Right lung (tissue), 5 donors: ENCODE data around the gene CD55. TPM values are rescaled to one million over a fixed set of nuclear protein-coding genes. Genes with fewer than 3 reads are reported as not detected.
"Not testable (repeated sequence)": the region's sequence is repeated elsewhere in the genome, so short reads cannot be mapped to it uniquely, and the experiment has no call there.

Source experiments
- DNase-seq, 2 donors: peaks; one replicate each; pipeline ENCODE4 v3.0.0-alpha.2; 2013
- polyA plus RNA-seq, 5 donors: library from polyadenylated mRNA; unstranded; fragments of 120-200 nt; gene quantifications; one replicate each; pipeline versions ENCODE4 v1.2.1 to v1.2.3, GENCODE V29; 2013; ENCODE audit warnings: inconsistent platforms in 1 of 5, low replicate concordance in 1 of 5; ENCODE audit not compliant: insufficient read length in 5 of 5, insufficient read depth in 1 of 5

Gene CD55
- polyA plus RNA-seq, 5 donors: 49.4 to 96.5 (median 63.6) TPM

DNA sequence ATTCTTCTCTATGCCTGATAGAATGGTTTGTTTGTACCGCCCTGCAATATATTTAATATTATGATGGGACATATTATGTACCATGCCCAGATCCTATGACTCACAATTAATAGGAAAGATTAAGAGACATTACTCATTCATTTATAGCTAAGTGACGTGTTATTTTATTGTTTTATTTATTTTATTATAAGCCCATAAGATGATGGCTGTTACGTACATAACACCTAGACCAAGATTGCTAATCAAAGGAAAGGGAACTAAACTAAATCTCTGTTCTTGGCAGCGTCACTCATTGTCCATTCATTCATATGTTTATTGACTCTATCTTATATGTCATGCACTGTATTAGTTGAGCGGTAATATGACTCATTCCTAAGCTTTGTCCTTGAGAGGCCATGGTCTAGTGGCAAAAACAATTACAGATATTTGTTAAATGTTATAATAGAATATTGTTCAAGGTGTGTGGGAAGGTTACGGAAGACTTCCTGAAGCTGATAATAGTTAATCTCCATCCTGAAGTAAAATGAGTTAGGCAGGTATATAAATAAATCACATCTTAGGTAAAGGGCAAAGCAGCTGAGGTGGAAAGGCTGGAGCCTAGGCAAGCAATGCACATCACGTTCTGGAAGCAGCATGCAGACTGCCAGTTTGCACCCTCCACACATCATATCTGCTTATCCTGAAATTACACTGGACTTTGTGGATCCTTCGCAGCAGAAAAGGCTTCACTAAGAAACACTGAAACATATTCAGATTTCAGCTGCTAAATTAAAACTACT, 16.6 kb upstream of the CD55 start:
- DNase-seq: no peak

DNA sequence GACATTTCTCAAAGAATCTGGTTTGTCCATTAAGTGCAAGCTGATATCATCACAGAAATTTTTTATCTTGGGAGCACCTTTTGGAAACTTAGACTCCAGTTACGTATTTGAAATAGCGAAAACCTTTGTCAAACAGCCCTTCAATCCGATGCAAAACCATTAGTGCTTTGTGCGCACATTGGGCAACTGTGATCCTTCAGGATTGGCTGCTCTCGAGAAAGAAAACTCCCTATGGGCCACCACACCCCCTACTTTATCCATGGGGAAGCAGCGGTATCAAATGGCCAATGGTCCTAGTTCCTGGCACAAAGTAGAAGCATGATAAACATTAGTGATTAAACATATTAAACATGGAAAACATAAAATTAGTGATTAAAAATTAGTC, 16.0 kb upstream of the CD55 start:
- DNase-seq: no peak

DNA sequence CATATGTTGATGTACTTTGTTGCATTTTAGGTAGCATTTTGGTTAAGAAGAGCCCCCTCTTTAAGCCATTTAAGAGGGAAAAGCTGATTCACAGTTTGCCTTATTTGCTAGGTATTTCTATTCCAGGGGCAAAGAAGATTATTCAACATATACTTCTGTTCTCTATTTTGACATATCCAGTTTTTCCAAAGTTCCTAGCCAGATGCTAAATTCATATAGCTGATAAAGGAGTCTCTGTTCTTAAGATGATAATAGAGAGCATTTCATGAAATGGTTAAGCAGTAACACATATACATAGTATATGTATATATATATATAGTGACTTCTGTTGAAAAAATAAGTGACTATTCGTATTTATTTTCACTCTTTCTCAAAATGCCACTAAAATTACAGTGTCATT, 15.5 kb upstream of the CD55 start:
- DNase-seq: no peak

DNA sequence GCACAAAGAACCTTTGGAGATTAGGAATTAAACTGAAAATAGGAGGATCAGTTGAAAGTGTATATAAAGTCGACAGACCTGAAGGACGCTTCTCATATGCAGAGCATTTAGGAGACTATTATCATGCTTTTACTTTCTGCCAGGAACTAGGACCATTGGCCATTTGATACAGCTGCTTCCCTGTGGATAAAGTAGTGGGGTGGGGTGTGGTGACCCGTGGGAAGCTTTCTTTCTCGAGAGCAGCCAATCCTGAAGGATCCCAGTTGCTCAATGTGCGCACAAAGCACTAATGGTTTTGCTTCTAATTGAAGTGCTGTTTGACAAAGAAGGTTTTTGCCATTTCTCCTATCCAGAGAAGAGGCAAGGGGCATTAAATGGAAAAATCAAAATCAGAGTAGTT, 14.9 kb upstream of the CD55 start:
- no peak for DNase-seq

DNA sequence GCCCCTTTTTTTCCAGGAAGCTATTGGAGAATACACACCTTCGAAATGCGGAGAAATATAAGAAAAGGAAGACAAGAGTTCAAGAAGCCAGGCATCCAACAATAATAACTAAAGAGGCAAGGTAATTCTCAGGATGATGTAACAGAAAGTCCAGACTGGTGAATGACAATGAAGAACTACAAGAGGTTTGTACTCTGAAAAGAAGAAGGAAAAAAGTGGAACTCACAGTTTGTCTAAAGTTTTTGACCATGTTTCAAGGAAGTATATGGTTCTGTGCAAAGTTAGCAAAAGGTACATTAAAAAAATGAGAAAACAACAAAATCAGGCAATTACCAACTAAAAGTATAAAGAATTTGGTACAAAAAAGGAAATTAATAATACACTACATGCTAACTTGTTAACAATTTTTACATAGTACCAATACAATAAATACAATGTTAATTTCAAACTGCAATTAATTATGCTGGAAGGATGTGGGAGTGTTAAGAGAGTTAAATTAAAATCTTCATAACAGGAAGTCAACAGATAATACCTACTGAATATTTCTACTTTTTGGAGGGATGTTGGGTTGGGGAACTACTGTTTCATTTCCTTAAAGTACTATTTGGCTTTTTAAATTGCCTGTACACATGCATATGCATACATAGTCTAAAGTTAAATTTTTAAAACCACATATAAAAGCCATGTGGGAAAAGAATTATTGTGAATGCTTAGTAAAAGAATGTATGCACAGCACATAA, 12.9 kb upstream of the CD55 start:
- DNase-seq: no peak

DNA sequence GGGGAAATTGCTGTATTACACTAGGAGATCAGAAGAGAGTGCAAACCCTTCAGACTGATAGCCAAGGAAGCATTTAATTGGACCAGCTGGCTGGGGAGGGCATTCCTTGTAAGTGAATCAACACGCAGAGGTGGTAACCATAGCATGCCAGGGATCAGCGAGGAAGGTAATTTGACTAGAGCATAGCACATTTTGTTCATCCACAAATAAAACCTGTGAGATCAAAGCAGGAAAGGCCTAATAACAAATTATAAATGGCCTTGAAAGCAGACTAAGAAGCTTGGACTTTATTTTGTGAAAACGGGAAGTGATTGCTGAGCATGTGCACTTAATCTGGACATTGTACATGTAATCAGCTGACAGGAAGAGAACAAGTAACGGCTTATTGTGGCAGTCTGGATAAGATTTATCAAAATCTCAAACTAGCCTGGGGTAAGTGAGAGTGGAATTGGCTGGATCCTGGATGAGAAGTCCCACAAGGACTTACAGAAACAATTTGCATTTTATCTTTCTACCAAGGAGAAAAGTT, 11.7 kb upstream of the CD55 start:
- DNase-seq: no peak

DNA sequence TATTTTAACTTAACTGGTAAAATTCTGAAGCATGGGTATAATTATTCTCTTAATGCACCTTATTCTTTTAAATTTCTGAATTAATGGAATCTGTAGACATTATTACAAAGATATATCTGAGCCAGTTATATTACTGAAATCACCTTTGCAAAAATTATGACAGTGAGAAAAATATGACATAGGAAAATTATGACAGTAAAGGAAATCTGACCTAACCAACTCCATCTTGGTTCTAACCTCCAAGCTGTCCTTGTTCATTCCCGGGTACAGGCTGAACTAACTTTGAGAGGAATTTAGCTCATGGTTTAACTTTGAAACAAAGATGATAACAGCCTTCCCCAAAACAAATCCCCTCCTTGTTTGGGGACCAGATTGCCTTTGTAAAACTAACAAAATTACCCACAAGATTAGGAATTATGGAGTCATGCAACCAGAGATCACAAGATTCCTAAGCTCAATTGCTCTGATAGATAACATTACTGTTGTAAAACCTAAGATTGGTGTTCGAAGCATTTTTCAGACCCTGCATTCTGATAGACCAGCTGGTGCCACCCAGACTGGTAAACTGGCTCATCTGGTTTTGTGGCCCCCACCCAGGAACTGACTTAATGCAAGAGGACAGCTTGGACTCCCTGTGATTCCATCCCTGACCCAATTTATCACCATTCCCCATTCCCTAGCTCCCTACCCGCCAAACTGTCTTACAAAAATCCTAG, 9.4 kb upstream of the CD55 start:
- no peak for DNase-seq

DNA sequence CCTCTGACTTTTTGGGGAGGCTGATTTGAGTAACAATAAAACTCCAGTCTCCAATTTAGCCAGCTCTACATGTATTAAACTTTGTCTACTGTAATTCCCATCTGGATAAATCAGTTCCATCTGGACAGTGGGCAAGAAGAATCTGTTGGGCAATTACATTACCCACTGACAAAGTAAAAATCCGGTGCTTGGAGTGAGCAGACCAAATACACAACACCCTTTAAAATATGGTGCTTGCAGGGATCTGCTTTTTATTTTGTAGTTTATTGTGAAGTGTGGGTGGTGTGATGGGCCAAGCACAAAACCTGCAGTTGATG, 8.9 kb upstream of the CD55 start:
- DNase-seq: no peak

DNA sequence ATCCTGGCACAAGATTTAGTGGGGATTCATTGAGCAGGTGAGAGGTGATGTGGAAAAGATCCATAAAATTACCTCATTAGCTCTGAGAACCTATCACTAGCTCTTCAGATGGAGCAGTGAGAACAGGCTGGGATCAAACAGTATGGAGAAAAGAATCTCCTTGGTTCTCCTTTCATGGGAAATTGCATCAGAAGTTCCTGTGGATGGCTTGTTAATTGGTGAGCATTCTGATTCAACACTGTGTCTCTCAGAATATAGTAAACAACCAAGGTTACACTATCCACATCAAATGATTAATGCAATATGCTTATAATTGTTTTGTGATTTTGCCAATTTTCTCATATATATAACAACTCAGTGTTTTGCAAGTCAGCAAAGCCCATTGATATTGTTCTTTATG, 8.3 kb upstream of the CD55 start:
- DNase-seq: no peak

DNA sequence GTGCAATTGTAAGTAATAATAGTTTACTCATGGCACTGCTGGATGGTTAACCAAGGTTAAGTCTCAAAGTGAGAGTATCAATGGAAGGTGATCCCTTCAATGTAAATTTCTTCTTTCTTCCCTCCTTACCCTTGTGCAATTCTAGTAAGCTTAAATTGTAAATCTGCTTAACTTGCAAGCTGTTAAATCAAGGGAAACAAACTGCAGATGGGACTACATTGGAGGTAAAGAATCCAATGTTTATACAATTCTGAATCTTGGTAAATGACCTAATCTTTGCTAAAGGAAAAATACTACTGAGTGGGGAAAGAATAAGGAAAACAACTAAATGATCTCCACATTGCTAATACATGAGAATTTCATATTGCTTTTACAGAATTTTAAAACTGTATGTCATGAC, 6.7 kb upstream of the CD55 start:
- no peak for DNase-seq

DNA sequence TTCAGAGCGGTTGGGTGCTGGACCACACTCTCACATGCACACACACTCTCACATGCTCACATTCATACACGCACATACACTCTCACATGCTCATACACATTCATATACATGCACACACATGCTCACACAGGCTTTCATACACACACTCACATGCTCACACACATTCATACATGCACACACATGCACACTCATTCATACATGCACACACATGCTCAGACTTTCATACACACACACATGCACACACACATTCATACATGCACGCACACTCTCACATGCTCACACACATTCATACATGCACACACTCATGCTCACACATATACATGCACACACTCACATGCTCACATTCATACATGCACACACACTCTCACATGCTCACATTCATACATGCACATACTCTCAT, 6.0 kb upstream of the CD55 start:
- DNase-seq: no peak

DNA sequence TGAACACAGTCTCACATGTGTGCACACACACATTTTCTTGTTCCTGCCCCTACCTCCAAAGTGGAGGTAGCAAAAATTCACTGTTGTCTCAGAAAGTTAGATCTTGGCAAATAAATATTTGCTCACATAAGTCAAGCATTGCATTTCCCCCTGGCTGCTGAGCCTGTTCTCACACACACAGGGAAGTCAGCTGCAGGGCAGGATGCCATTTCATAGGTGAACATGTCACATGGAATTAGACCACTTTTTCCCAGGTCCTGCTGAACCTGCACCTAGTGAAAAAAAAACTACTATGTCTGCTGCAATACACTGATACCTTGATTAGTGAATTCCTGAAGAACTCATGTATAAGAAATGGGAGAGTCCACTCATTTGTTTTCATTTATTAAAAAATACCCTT, 5.3 kb upstream of the CD55 start:
- DNase-seq: peak in 1 of 2 donors; percentile 28

DNA sequence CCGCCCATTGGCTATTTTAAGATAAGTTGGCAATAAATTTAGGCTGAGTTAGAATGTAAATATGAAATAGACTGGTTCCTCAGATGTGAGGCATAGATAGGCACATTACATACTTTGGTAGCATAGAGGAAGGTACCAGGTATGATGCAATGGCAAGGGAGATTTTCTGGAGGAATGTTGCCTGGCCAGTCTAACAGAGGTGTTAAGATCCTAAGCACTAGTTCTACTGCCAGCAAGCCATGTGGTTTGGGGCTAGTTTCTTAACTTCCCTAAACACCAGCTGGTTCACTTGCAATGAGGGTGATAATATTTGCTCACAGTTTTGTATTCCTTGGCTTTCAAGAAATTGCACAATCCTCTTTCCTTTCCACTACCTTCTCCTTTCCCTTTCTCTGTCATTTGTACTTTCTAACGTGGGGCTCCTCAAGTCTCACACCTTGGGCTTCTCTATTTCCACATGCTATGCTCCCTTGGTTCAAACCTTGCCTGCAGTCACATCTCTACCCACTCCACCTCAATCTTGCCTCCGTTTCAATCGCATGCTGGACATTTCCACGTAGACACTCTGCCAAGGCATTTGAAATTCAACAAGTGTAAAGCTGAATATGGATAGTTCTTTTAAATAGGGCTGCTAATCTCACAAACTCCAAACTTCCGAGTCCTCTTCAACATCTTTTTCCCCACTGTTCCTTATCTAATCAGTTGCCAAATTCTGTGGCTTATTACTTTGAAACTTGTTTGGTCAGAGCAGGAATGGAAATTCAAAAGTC, 4.7 kb upstream of the CD55 start:
- peak; percentile 62 to 63 for DNase-seq

DNA sequence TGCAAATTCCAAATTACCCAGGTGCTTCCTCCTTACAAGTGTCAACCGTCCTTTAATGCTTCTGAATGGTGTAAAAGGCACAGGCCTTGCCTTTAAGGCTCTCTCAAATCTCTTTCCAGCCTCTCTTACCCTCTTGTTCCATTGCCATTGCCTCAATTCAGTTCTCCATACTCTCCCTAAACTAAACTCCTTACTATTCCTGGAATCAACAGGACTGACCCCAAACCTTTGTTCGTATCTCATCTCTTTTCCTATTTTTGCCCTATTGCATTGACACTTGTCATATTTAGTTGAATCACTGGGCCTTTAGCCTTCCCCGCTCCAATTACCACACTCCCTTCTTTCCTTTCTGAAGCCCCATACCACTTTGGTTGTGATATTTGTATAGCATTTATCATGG, 3.9 kb upstream of the CD55 start:
- no peak for DNase-seq

DNA sequence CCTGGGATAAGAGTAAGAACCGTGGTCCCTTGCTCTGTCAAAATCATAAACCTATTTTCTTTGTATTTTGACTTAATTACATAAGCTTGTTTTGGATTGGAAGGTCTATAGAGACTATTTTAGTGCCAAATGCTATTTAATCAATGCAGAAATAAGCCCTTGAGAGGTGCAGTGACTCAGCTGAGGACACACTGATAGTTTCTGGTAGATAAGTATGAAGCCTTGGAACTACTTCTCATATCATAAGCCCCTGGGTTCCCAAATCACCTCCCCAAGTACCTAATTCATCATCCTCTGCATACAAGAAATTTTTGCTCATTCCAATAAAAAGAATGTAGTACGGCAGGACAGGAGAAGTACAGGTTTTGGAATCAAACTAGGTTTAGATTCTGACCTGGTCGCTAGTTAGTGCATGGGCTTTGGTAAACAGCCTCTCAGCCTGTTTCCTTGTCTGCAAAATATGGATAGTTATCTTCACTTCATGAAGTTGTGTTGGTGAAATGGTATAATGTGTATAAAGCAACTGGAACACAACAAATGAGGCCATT, 3.3 kb upstream of the CD55 start:
- DNase-seq: no peak

DNA sequence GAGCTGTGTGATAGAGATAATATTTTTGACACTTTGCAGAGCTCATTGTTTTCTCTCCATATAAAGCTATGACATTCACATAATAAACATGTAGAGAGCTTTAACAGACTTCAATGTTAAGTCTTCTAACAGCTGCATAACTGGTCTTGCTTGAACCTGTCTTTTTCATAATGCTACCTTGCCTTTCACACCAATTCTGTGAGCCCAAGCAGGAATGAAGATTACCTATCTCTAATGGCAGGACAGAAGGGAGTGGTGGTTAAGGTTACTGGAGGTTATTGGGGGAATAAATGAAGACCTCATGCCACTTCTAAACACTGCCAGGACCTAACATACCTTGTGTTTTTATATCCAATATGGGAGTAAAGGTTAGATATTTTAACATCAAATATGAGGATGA, 2.3 kb upstream of the CD55 start:
- DNase-seq: no peak

DNA sequence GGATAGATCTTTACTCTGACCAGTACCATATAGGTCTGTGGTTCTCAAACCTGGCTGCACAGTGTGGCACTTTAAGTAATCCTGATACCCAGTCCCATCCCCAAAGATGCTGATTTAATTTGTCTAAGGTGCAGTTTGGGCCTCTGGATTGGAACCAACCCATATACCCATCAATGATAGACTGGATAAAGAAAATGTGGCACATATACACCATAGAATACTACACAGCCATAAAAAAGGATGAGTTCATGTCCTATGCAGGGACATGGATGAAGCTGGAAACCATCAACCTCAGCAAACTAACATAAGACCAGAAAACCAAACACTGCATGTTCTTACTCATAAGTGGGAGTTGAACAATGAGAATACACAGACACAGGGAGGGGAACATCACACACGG, 1.4 kb upstream of the CD55 start:
- DNase-seq: not testable (repeated sequence)

DNA sequence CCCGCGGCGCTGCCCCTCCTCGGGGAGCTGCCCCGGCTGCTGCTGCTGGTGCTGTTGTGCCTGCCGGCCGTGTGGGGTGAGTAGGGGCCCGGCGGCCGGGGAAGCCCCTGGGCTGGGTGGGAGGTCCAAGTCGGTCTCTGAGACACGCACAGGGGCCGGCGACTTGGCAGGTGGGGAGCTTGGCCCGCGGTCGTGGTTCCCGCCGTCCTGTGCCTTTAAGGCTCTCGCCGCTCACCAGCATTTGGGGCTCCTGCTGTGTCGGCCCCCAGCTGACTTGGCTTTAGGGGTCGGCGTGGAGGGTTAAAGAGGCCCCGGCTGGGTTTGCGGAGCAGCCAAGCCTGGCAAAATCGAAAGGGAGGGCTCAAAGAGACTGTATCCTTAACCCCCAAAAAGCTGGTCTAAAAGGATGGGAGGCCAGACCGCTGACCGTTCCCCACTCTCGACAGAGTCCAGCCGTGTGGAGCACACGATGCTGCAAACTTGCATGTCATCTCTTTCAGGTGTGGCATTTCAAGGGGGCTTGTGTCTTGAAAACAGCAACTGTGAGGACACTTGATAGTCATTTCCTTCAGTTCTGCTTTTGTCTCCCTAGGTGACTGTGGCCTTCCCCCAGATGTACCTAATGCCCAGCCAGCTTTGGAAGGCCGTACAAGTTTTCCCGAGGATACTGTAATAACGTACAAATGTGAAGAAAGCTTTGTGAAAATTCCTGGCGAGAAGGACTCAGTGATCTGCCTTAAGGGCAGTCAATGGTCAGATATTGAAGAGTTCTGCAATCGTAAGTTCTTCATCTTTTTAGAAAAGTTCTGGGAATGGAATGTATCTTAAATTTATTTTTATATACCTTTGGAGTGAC, 540 bp downstream of the CD55 start:
- peak in 1 of 2 donors; percentile 12 for DNase-seq

DNA sequence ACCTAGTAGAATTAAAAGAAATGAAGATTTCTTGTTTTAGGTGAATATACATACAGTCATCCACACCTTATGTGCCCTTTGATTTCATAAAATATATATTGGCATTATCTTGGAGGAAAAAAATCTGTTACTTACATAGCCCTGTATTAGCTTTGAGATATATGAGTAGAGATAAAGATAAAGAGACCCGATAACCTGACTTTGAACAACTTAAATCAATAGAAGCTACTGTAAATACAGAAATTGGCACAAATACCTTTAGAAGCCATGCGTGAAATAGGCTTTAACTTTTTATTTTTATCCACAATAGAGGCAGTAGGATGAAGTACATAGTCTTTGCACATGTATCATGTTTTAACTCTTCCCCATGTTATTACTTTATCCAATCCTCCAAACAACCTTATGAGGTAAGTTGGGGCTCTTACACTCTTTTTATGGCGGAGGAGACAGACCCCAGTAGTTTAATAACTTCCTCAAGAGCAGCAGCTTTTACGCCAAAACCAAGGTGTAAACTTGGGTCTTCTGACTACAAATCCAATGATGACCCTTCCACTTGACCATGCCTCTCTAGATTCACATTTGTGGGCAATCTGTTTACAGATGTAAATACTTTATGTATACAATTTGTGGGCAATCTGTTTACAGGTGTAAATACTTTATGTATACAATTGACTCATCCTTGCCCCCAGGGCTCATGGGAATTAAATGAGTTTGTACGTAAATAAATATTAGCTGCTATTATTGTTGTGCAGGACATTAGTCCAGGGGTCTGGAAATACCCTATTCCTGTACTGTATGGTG, 2.1 kb downstream of the CD55 start:
- no peak for DNase-seq

DNA sequence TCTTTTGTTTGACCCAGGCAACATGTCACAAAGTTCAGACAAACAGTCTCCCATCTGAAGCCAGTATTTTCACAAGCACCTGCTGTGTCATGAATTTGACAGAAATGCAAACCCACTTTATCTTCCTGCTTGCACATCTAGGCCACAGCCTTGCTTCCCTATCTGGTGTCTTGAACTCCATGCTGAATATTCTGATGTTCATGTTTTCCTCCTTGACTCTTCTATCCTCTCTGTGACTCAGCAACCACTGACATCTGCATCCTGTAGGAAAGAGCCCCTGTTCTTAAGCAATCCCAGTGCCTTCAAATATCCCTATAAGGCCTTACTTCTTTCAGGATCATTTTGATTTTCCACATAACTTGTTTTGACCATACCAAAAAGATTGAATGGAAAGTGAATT, 6.5 kb downstream of the CD55 start:
- no peak for DNase-seq
